CD4-positive, alpha-beta memory T cell (primary cell): ENCODE results near the gene MUC5B. TPM values are rescaled to one million over a fixed set of nuclear protein-coding genes. Genes with fewer than 3 reads are reported as not detected.
"Not testable (repeated sequence)": the region's sequence is repeated elsewhere in the genome, so short reads cannot be mapped to it uniquely, and the experiment has no call there.

Experiments
- CTCF ChIA-PET: fragments of 350-600 bp; sonication (Branson Sonifier 250); formaldehyde crosslinking; loops from one replicate; lab custom pipeline; 2021; ENCODE audit warnings: inconsistent platforms; ENCODE audit not compliant: partially characterized antibody; lab: Charles Lee
- POLR2A ChIA-PET: fragments of 350-600 bp; sonication (Branson Sonifier 250); formaldehyde crosslinking; loops from one replicate; lab custom pipeline; 2021; ENCODE audit not compliant: partially characterized antibody; lab: Charles Lee
- DNase-seq, 5 donors: peaks; one replicate each; pipeline versions ENCODE4 v3.0.0 to v3.0.0-alpha.2; 2020 to 2022; ENCODE audit warnings: mixed read lengths in 1 of 5
- H3K27ac ChIP-seq: one replicate; pipeline ENCODE4 v1.7.0; 2013; ENCODE audit warnings: low read depth, low read length
- H3K27me3 ChIP-seq: 2 replicates; pipeline ENCODE4 v1.7.0; 2013; ENCODE audit warnings: mild to moderate bottlenecking, low read length, moderate library complexity; ENCODE audit not compliant: insufficient read depth
- H3K36me3 ChIP-seq: 2 replicates; pipeline ENCODE4 v1.7.0; 2013; ENCODE audit warnings: mild to moderate bottlenecking, low read length, moderate library complexity; ENCODE audit not compliant: insufficient read depth
- H3K4me1 ChIP-seq: 2 replicates; pipeline ENCODE4 v1.7.0; 2013; ENCODE audit warnings: mild to moderate bottlenecking, low read length, moderate library complexity; ENCODE audit not compliant: insufficient read depth
- H3K4me3 ChIP-seq, 2 donors: one replicate each; pipeline ENCODE4 v1.7.0; 2013; ENCODE audit warnings: low read length in 2 of 2, mild to moderate bottlenecking in 1 of 2
- H3K9me3 ChIP-seq, 2 donors: one replicate each; pipeline ENCODE4 v1.7.0; 2013; ENCODE audit warnings: low read length in 2 of 2, control low read depth in 1 of 2; ENCODE audit not compliant: control insufficient read depth in 1 of 2
- H3K27ac Mint-ChIP-seq, 7 donors: one replicate each; pipeline ENCODE4 v1.8.0; 2020 to 2021; ENCODE audit warnings: mixed read lengths in 7 of 7, mild to moderate bottlenecking in 6 of 7, inconsistent platforms in 3 of 7, moderate library complexity in 3 of 7
- H3K27me3 Mint-ChIP-seq, 2 donors: one replicate each; pipeline ENCODE4 v1.8.0; 2020 to 2021; ENCODE audit warnings: mixed read lengths in 2 of 2
- H3K36me3 Mint-ChIP-seq, 2 donors: one replicate each; pipeline ENCODE4 v1.8.0; 2020 to 2021; ENCODE audit warnings: mixed read lengths in 2 of 2, inconsistent platforms in 1 of 2, mild to moderate bottlenecking in 1 of 2
- H3K4me1 Mint-ChIP-seq, 4 donors: one replicate each; pipeline ENCODE4 v1.8.0; 2020 to 2021; ENCODE audit warnings: mixed read lengths in 4 of 4, mild to moderate bottlenecking in 1 of 4
- H3K4me3 Mint-ChIP-seq, 8 donors: one replicate each; pipeline ENCODE4 v1.8.0; 2020 to 2021; ENCODE audit warnings: mixed read lengths in 8 of 8, mild to moderate bottlenecking in 7 of 8, moderate library complexity in 6 of 8, inconsistent platforms in 3 of 8
- H3K9me3 Mint-ChIP-seq, 8 donors: one replicate each; pipeline ENCODE4 v1.8.0; 2020 to 2021; ENCODE audit warnings: mixed read lengths in 8 of 8, mild to moderate bottlenecking in 5 of 8, inconsistent platforms in 3 of 8, moderate library complexity in 1 of 8
- intact Hi-C: fragments of 100-400 bp; cut with micrococcal nuclease; formaldehyde crosslinking; loops from one replicate; pipeline ENCODE4 v1.15.1; 2023
- polyA plus RNA-seq, 2 donors: library from polyadenylated mRNA; unstranded; fragments of 300-500 nt; fragmentation: Illumina TruSeq; gene quantifications; one replicate each; pipeline ENCODE4 v1.2.3, GENCODE V29; 2021
- total RNA-seq, 2 experiments: library from RNA; stranded (reverse); gene quantifications; one replicate each; pipeline ENCODE4 v1.2.3, GENCODE V29; 2021

The MUC5B gene
- total and polyA plus RNA-seq, 4 experiments from 2014 or later, result not detected

GRCh38 chr11:1246301-1246700, 23.4 kb downstream of the MUC5B start:
- H3K4me3 Mint-ChIP-seq, POLR2A ChIA-PET, intact Hi-C loops, H3K36me3 Mint-ChIP-seq, H3K27me3 Mint-ChIP-seq, H3K4me1 ChIP-seq, CTCF ChIA-PET, H3K36me3 ChIP-seq, H3K27me3 ChIP-seq, H3K9me3 ChIP-seq, H3K27ac ChIP-seq, H3K27ac Mint-ChIP-seq, DNase-seq, H3K4me1 Mint-ChIP-seq, H3K4me3 ChIP-seq, H3K9me3 Mint-ChIP-seq: not testable (repeated sequence)

- H3K9me3 Mint-ChIP-seq, DNase-seq, H3K27me3 ChIP-seq, H3K27ac ChIP-seq, H3K27ac Mint-ChIP-seq, H3K4me3 Mint-ChIP-seq, H3K27me3 Mint-ChIP-seq, CTCF ChIA-PET, H3K36me3 ChIP-seq, intact Hi-C loops, H3K4me3 ChIP-seq, H3K4me1 Mint-ChIP-seq, H3K4me1 ChIP-seq, POLR2A ChIA-PET, H3K9me3 ChIP-seq, H3K36me3 Mint-ChIP-seq: not testable (repeated sequence)
Measured at GRCh38 chr11:1247026-1247425, 24.2 kb downstream of the MUC5B start.

GRCh38 chr11:1248951-1249350, 26.1 kb downstream of the MUC5B start:
- POLR2A ChIA-PET, H3K27me3 Mint-ChIP-seq, H3K4me1 ChIP-seq, DNase-seq, H3K27ac Mint-ChIP-seq, H3K27ac ChIP-seq, H3K4me3 Mint-ChIP-seq, intact Hi-C loops, H3K9me3 Mint-ChIP-seq, H3K27me3 ChIP-seq, H3K9me3 ChIP-seq, CTCF ChIA-PET, H3K4me1 Mint-ChIP-seq, H3K36me3 Mint-ChIP-seq, H3K4me3 ChIP-seq, H3K36me3 ChIP-seq: not testable (repeated sequence)

GRCh38 chr11:1250411-1250810, 27.5 kb downstream of the MUC5B start:
- H3K4me1 ChIP-seq, intact Hi-C loops, DNase-seq, H3K27ac ChIP-seq, H3K36me3 ChIP-seq, H3K9me3 ChIP-seq, H3K9me3 Mint-ChIP-seq, H3K27me3 ChIP-seq, H3K36me3 Mint-ChIP-seq, H3K27ac Mint-ChIP-seq, H3K4me1 Mint-ChIP-seq, H3K4me3 Mint-ChIP-seq, H3K4me3 ChIP-seq, H3K27me3 Mint-ChIP-seq, CTCF ChIA-PET, POLR2A ChIA-PET: not testable (repeated sequence)

- H3K27me3 ChIP-seq, result no peaks in the 10 kb centered on the region
- Mint-ChIP-seq H3K4me1 (peaks cover 0 to 4% (median 0%) of the 10 kb centered on the region in 4 donors), H3K9me3 (no peaks in the 10 kb centered on the region), H3K4me3 (no peak overlapping the region), H3K27me3 (no peaks in the 10 kb centered on the region), H3K27ac (peak overlapping the region in 1 of 7 donors; percentile 48), H3K36me3 (no peaks in the 10 kb centered on the region)
- no peak overlapping the region for H3K27ac ChIP-seq
- H3K9me3 ChIP-seq, result no peaks in the 10 kb centered on the region
- no peaks in the 10 kb centered on the region for H3K4me1 ChIP-seq
- ChIA-PET CTCF (no interaction called here), POLR2A (no interaction called here)
- DNase-seq, result no peak
- H3K4me3 ChIP-seq, result no peak overlapping the region
- intact Hi-C loops, result no loop called here
- no peaks in the 10 kb centered on the region for H3K36me3 ChIP-seq
Measured at GRCh38 chr11:1251236-1251770, 28.4 kb downstream of the MUC5B start.

- no peaks in the 10 kb centered on the region for H3K9me3 Mint-ChIP-seq
- Histone ChIP-seq H3K36me3 (no peaks in the 10 kb centered on the region), H3K4me1 (no peaks in the 10 kb centered on the region), H3K27me3 (no peaks in the 10 kb centered on the region), H3K4me3 (no peak overlapping the region), H3K27ac (no peak overlapping the region), H3K9me3 (no peaks in the 10 kb centered on the region)
- peak overlapping the region in 1 of 7 donors; percentile 12 for H3K27ac Mint-ChIP-seq
- ChIA-PET POLR2A (no interaction called here), CTCF (no interaction called here)
- H3K4me1 Mint-ChIP-seq, result peaks cover 0 to 4% (median 0%) of the 10 kb centered on the region in 4 donors
- H3K4me3 Mint-ChIP-seq, result no peak overlapping the region
- H3K36me3 Mint-ChIP-seq, result no peaks in the 10 kb centered on the region
- H3K27me3 Mint-ChIP-seq, result no peaks in the 10 kb centered on the region
- intact Hi-C loops, result no loop called here
- no peak for DNase-seq
Measured at GRCh38 chr11:1252371-1253102, 29.7 kb downstream of the MUC5B start.

GRCh38 chr11:1253103-1253485, 30.2 kb downstream of the MUC5B start:
- Mint-ChIP-seq H3K9me3 (no peaks in the 10 kb centered on the region), H3K27ac (peak overlapping the region in 1 of 7 donors; percentile 12), H3K4me3 (no peak overlapping the region), H3K4me1 (peaks cover 0 to 4% (median 0%) of the 10 kb centered on the region in 4 donors), H3K36me3 (no peaks in the 10 kb centered on the region), H3K27me3 (no peaks in the 10 kb centered on the region)
- peak in 1 of 5 donors; percentile 3 for DNase-seq
- H3K4me1 ChIP-seq, result no peaks in the 10 kb centered on the region
- no peaks in the 10 kb centered on the region for H3K9me3 ChIP-seq
- ChIA-PET POLR2A (no interaction called here), CTCF (no interaction called here)
- no peak overlapping the region for H3K4me3 ChIP-seq
- no peak overlapping the region for H3K27ac ChIP-seq
- H3K36me3 ChIP-seq, result no peaks in the 10 kb centered on the region
- intact Hi-C loops, result no loop called here
- no peaks in the 10 kb centered on the region for H3K27me3 ChIP-seq
